Neural cell (in vitro differentiated cells): ENCODE measurements around the gene DLG2.

ENCODE experiments used
- CTCF ChIP-seq: fragments of 450-650 bp; IDR thresholded peaks from 2 replicates; pipeline ENCODE4 v1.5.1; 2014; ENCODE audit warnings: antibody characterized with exemption, mild to moderate bottlenecking, moderate library complexity; ENCODE audit not compliant: poor library complexity, severe bottlenecking
- EP300 ChIP-seq: fragments of 450-650 bp; conservative IDR thresholded peaks from 2 replicates; pipeline ENCODE4 v1.6.1; 2014; ENCODE audit warnings: antibody characterized with exemption, mild to moderate bottlenecking, moderate library complexity; ENCODE audit not compliant: poor library complexity, severe bottlenecking
- MXI1 ChIP-seq: fragments of 450-650 bp; conservative IDR thresholded peaks from 2 replicates; pipeline ENCODE4 v1.6.1; 2014; ENCODE audit warnings: antibody characterized with exemption, mild to moderate bottlenecking; ENCODE audit not compliant: poor library complexity, severe bottlenecking
- RAD21 ChIP-seq: fragments of 450-650 bp; conservative IDR thresholded peaks from 2 replicates; pipeline ENCODE4 v1.6.1; 2014; ENCODE audit warnings: antibody characterized with exemption, mild to moderate bottlenecking, moderate library complexity
- SMC3 ChIP-seq: fragments of 450-650 bp; conservative IDR thresholded peaks from 2 replicates; pipeline ENCODE4 v1.6.1; 2014; ENCODE audit warnings: antibody characterized with exemption, mild to moderate bottlenecking, moderate library complexity; ENCODE audit not compliant: poor library complexity

DNA sequence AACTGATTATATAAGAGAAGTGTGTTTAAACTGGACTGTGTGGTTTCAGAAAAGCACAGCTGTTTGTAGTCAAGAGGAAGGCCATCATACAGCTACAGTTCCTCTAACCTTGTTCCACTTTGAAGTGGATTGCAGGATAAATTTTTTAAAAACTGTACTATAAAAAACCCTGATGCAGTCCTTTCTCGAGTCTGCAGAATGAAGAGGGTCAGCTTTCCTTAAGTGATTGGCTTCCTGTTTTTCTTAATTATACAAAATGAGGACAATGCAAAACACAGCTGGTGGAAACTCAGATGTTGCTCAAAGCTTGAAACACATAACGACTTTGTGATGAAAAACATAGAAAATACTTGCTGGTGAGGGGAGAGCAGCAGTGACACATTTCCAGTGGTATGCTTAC lies 1060.5 kb downstream of the DLG2 start:
- no peak for TF ChIP-seq CTCF
- TF ChIP-seq EP300, result no peak
- TF ChIP-seq MXI1, result no peak
- TF ChIP-seq SMC3, result no peak
- no peak for TF ChIP-seq RAD21
